ENCODE data around the gene MYBPH.

Gene MYBPH

GRCh38 chr1:203146042-203146369 lies 29.6 kb downstream of the MYBPH start:
- Histone ChIP-seq H3K36me3 (replicated peaks; ENCODE audit: insufficient read depth, low read length) (no peaks in the 10 kb centered on the region), H3K4me1 (ENCODE audit: low read length) (no peaks in the 10 kb centered on the region), H4K20me1 (ENCODE audit: insufficient read depth, low read length) (no peaks in the 10 kb centered on the region), H3K9me3 (replicated peaks; ENCODE audit: insufficient read depth, low read length) (no peaks in the 10 kb centered on the region), H3K4me3 (ENCODE audit: low read length) (no peak overlapping the region), H3K27ac (ENCODE audit: low read length) (no peak overlapping the region), H3K4me2 (ENCODE audit: low read depth, low read length) (no peak overlapping the region), H3F3A (ENCODE audit: insufficient read depth, low read length) (no peaks in the 10 kb centered on the region), H3K27me3 (replicated peaks; ENCODE audit: insufficient read depth, low read length) (no peaks in the 10 kb centered on the region), H2AFZ (ENCODE audit: low read length) (no peak overlapping the region), H3K9ac (ENCODE audit: low read length) (no peak overlapping the region), H3K9me2 (replicated peaks; ENCODE audit: insufficient read depth, low read length) (no peaks in the 10 kb centered on the region), H3K79me2 (ENCODE audit: low read length) (no peaks in the 10 kb centered on the region)
- TF ChIP-seq EZH2phosphoT487 (IDR thresholded peaks at IDR 0.05; ENCODE audit: low read length): no peak
- no peak for TF ChIP-seq CTCF (IDR thresholded peaks at IDR 0.05; ENCODE audit: low read length)
- TF ChIP-seq EZH2 (optimal IDR thresholded peaks at IDR 0.05; ENCODE audit: low read depth, low read length): no peak
- DNase-seq: no peak

- DNase-seq: no peak
- Histone ChIP-seq H3K27ac (ENCODE audit: low read length) (no peak overlapping the region), H4K20me1 (ENCODE audit: insufficient read depth, low read length) (no peaks in the 10 kb centered on the region), H3K4me2 (ENCODE audit: low read depth, low read length) (no peak overlapping the region), H3K4me1 (ENCODE audit: low read length) (no peaks in the 10 kb centered on the region), H3K36me3 (replicated peaks; ENCODE audit: insufficient read depth, low read length) (no peaks in the 10 kb centered on the region), H3K9ac (ENCODE audit: low read length) (no peak overlapping the region), H3K79me2 (ENCODE audit: low read length) (no peaks in the 10 kb centered on the region), H3K9me2 (replicated peaks; ENCODE audit: insufficient read depth, low read length) (no peaks in the 10 kb centered on the region), H3K4me3 (ENCODE audit: low read length) (no peak overlapping the region), H2AFZ (ENCODE audit: low read length) (no peak overlapping the region), H3K9me3 (replicated peaks; ENCODE audit: insufficient read depth, low read length) (no peaks in the 10 kb centered on the region), H3F3A (ENCODE audit: insufficient read depth, low read length) (no peaks in the 10 kb centered on the region), H3K27me3 (replicated peaks; ENCODE audit: insufficient read depth, low read length) (no peaks in the 10 kb centered on the region)
- TF ChIP-seq EZH2 (optimal IDR thresholded peaks at IDR 0.05; ENCODE audit: low read depth, low read length) (no peak), CTCF (IDR thresholded peaks at IDR 0.05; ENCODE audit: low read length) (no peak), EZH2phosphoT487 (IDR thresholded peaks at IDR 0.05; ENCODE audit: low read length) (no peak)
Observed at GRCh38 chr1:203145321-203146041, 30.1 kb downstream of the MYBPH start.

GRCh38 chr1:203144661-203145060 lies 31.0 kb downstream of the MYBPH start:
- Histone ChIP-seq H3K9ac (ENCODE audit: low read length) (no peak overlapping the region), H3K4me2 (ENCODE audit: low read depth, low read length) (no peak overlapping the region), H3F3A (ENCODE audit: insufficient read depth, low read length) (no peaks in the 10 kb centered on the region), H3K9me3 (replicated peaks; ENCODE audit: insufficient read depth, low read length) (no peaks in the 10 kb centered on the region), H3K9me2 (replicated peaks; ENCODE audit: insufficient read depth, low read length) (no peaks in the 10 kb centered on the region), H3K4me1 (ENCODE audit: low read length) (no peaks in the 10 kb centered on the region), H3K4me3 (ENCODE audit: low read length) (no peak overlapping the region), H3K36me3 (replicated peaks; ENCODE audit: insufficient read depth, low read length) (no peaks in the 10 kb centered on the region), H2AFZ (ENCODE audit: low read length) (no peak overlapping the region), H4K20me1 (ENCODE audit: insufficient read depth, low read length) (no peaks in the 10 kb centered on the region), H3K27ac (ENCODE audit: low read length) (no peak overlapping the region), H3K79me2 (ENCODE audit: low read length) (no peaks in the 10 kb centered on the region), H3K27me3 (replicated peaks; ENCODE audit: insufficient read depth, low read length) (no peaks in the 10 kb centered on the region)
- DNase-seq: no peak
- TF ChIP-seq EZH2 (optimal IDR thresholded peaks at IDR 0.05; ENCODE audit: low read depth, low read length) (no peak), CTCF (IDR thresholded peaks at IDR 0.05; ENCODE audit: low read length) (no peak), EZH2phosphoT487 (IDR thresholded peaks at IDR 0.05; ENCODE audit: low read length) (no peak)

Data from MM.1S (cell line).